ENCODE measurements around the gene CHCHD3. TPM values are rescaled to one million over a fixed set of nuclear protein-coding genes. Genes with fewer than 3 reads are reported as not detected.

CHCHD3 gene
- total and polyA plus RNA-seq, 4 donors, result 25.5 to 37.8 (median 31.8) TPM

DNA sequence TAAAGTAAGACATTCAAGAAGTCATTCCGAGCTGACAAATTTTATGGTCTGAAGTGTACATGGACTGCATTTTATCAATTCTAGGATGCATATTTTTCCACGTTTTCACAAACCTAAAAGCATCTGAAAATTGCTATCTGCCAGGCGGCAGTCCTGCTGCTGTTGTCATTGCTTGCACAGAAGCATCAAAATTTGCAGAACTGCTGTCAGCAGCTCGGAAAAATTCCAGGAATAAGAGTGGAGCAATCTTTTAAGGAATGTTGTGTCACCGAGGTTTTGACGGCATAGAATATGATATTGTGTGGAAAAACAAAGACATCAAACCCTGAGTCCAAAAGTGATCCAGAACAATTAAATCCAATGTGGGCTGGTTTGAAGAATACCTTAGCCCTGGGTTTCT is 61.4 kb downstream of the CHCHD3 start (continued):
- TF ChIP-seq, protein P1, sequence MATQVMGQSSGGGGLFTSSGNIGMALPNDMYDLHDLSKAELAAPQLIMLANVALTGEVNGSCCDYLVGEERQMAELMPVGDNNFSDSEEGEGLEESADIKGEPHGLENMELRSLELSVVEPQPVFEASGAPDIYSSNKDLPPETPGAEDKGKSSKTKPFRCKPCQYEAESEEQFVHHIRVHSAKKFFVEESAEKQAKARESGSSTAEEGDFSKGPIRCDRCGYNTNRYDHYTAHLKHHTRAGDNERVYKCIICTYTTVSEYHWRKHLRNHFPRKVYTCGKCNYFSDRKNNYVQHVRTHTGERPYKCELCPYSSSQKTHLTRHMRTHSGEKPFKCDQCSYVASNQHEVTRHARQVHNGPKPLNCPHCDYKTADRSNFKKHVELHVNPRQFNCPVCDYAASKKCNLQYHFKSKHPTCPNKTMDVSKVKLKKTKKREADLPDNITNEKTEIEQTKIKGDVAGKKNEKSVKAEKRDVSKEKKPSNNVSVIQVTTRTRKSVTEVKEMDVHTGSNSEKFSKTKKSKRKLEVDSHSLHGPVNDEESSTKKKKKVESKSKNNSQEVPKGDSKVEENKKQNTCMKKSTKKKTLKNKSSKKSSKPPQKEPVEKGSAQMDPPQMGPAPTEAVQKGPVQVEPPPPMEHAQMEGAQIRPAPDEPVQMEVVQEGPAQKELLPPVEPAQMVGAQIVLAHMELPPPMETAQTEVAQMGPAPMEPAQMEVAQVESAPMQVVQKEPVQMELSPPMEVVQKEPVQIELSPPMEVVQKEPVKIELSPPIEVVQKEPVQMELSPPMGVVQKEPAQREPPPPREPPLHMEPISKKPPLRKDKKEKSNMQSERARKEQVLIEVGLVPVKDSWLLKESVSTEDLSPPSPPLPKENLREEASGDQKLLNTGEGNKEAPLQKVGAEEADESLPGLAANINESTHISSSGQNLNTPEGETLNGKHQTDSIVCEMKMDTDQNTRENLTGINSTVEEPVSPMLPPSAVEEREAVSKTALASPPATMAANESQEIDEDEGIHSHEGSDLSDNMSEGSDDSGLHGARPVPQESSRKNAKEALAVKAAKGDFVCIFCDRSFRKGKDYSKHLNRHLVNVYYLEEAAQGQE (IDR thresholded peaks at IDR 0.05), result no peak
- no peak for TF ChIP-seq RAD21 (IDR thresholded peaks at IDR 0.05)

DNA sequence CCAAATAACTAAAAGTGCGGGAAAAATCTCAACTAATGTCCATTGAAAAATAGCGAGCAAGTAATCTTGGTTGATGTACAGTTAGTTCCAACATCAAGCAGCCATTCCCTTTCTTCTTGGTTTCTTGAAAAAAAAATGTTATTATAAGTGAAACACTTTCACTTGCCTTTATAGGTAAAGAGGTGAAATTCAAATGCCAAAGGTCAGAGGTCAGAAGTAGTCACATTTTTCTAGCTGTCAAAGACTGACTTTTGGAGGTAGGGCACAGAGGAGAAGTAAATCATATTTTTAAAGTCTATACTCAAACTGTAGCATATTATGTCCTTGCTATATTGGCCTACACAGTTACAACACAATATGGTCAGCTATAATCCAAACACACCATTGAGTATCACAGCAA is 62.3 kb downstream of the CHCHD3 start:
- peaks cover 0 to 6% (median under 1%) of the 10 kb centered on the region in 4 donors for H3K36me3 ChIP-seq (ENCODE audit: control insufficient read depth in 4 of 4, insufficient read depth in 3 of 4, low read depth in 1 of 4, low read length in 3 of 4)
- H3K9me3 ChIP-seq (ENCODE audit: control insufficient read depth in 4 of 4, low read length in 3 of 4), result no peaks in the 10 kb centered on the region
- TF ChIP-seq, protein P2, sequence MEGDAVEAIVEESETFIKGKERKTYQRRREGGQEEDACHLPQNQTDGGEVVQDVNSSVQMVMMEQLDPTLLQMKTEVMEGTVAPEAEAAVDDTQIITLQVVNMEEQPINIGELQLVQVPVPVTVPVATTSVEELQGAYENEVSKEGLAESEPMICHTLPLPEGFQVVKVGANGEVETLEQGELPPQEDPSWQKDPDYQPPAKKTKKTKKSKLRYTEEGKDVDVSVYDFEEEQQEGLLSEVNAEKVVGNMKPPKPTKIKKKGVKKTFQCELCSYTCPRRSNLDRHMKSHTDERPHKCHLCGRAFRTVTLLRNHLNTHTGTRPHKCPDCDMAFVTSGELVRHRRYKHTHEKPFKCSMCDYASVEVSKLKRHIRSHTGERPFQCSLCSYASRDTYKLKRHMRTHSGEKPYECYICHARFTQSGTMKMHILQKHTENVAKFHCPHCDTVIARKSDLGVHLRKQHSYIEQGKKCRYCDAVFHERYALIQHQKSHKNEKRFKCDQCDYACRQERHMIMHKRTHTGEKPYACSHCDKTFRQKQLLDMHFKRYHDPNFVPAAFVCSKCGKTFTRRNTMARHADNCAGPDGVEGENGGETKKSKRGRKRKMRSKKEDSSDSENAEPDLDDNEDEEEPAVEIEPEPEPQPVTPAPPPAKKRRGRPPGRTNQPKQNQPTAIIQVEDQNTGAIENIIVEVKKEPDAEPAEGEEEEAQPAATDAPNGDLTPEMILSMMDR (IDR thresholded peaks at IDR 0.05; ENCODE audit: low read depth, low read length, missing input control), result no peak
- TF ChIP-seq NR2F2 (IDR thresholded peaks at IDR 0.05), result peak; percentile 23
- TF ChIP-seq, protein P3, sequence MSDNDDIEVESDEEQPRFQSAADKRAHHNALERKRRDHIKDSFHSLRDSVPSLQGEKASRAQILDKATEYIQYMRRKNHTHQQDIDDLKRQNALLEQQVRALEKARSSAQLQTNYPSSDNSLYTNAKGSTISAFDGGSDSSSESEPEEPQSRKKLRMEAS (IDR thresholded peaks at IDR 0.05), result no peak
- no peak for TF ChIP-seq TAF1 (conservative IDR thresholded peaks at IDR 0.05)
- 99% methylated on average over 2 of the region's 2 CpGs for WGBS
- H3K9ac ChIP-seq (ENCODE audit: low read depth in 1 of 2, low read length in 2 of 2), result no peak overlapping the region
- no peak overlapping the region for H3K27ac ChIP-seq (ENCODE audit: low read depth in 1 of 2, low read length in 2 of 2)
- H3K4me3 ChIP-seq (ENCODE audit: low read depth in 1 of 3, low read length in 3 of 3), result no peak overlapping the region
- DNase-seq (ENCODE audit: low spot score), result no peak
- no peaks in the 10 kb centered on the region for H3K27me3 ChIP-seq (ENCODE audit: control insufficient read depth in 4 of 4, insufficient read depth in 4 of 4, low read length in 3 of 4)
- peaks cover 0 to 2% (median 0%) of the 10 kb centered on the region in 4 donors for H3K4me1 ChIP-seq (ENCODE audit: control insufficient read depth in 4 of 4, insufficient read depth in 4 of 4, low read length in 3 of 4)

DNA sequence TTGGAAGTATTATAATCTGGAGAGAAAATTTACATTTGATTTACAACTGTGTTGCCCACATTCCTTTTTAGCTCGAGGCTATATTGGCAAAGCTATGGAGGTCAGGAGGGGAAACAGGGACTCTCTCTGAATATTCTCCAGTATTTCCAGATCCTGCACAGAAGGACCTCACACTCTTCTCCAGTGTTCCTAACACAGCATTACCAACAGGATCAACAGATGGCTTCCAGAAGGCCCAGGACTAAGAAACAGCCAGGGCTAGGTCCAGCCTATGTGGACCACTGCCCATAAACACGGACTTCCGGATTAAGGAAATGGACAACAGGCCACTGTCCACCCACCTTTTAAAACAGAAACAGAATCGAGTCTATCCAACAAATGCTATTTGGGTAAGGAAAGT is 65.3 kb downstream of the CHCHD3 start:
- 93% methylated on average over 4 of the region's 4 CpGs for WGBS
- DNase-seq (ENCODE audit: low spot score), result no peak
- Histone ChIP-seq H3K9ac (ENCODE audit: low read depth in 1 of 2, low read length in 2 of 2) (no peak overlapping the region), H3K9me3 (ENCODE audit: control insufficient read depth in 4 of 4, low read length in 3 of 4) (no peaks in the 10 kb centered on the region), H3K4me3 (ENCODE audit: low read depth in 1 of 3, low read length in 3 of 3) (no peak overlapping the region), H3K4me1 (ENCODE audit: control insufficient read depth in 4 of 4, insufficient read depth in 4 of 4, low read length in 3 of 4) (peaks cover 0 to 2% (median under 1%) of the 10 kb centered on the region in 4 donors), H3K27me3 (ENCODE audit: control insufficient read depth in 4 of 4, insufficient read depth in 4 of 4, low read length in 3 of 4) (no peaks in the 10 kb centered on the region), H3K36me3 (ENCODE audit: control insufficient read depth in 4 of 4, insufficient read depth in 3 of 4, low read depth in 1 of 4, low read length in 3 of 4) (peaks cover 0 to 2% (median 0%) of the 10 kb centered on the region in 4 donors), H3K27ac (ENCODE audit: low read depth in 1 of 2, low read length in 2 of 2) (no peak overlapping the region)
- TF ChIP-seq, protein P1 (IDR thresholded peaks at IDR 0.05), result no peak
- TF ChIP-seq GABPA (IDR thresholded peaks at IDR 0.05 in 1 of 2, conservative IDR thresholded peaks at IDR 0.05 in 1 of 2) (no peak), FOXA1 (IDR thresholded peaks at IDR 0.05) (no peak), NR2F2 (IDR thresholded peaks at IDR 0.05) (no peak), FOXA2 (IDR thresholded peaks at IDR 0.05) (no peak), JUND (IDR thresholded peaks at IDR 0.05) (no peak), RXRA (IDR thresholded peaks at IDR 0.05) (no peak), EGR1 (IDR thresholded peaks at IDR 0.05; ENCODE audit: low read depth in 2 of 2) (no peak), HNF4G (IDR thresholded peaks at IDR 0.05) (no peak), RAD21 (IDR thresholded peaks at IDR 0.05) (no peak), HNF4A (conservative IDR thresholded peaks at IDR 0.05) (no peak), SP1 (IDR thresholded peaks at IDR 0.05) (no peak), YY1 (IDR thresholded peaks at IDR 0.05) (no peak)
- TF ChIP-seq, protein P4, sequence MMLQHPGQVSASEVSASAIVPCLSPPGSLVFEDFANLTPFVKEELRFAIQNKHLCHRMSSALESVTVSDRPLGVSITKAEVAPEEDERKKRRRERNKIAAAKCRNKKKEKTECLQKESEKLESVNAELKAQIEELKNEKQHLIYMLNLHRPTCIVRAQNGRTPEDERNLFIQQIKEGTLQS (IDR thresholded peaks at IDR 0.05), result no peak
- TF ChIP-seq, protein P5, sequence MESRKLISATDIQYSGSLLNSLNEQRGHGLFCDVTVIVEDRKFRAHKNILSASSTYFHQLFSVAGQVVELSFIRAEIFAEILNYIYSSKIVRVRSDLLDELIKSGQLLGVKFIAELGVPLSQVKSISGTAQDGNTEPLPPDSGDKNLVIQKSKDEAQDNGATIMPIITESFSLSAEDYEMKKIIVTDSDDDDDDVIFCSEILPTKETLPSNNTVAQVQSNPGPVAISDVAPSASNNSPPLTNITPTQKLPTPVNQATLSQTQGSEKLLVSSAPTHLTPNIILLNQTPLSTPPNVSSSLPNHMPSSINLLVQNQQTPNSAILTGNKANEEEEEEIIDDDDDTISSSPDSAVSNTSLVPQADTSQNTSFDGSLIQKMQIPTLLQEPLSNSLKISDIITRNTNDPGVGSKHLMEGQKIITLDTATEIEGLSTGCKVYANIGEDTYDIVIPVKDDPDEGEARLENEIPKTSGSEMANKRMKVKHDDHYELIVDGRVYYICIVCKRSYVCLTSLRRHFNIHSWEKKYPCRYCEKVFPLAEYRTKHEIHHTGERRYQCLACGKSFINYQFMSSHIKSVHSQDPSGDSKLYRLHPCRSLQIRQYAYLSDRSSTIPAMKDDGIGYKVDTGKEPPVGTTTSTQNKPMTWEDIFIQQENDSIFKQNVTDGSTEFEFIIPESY (IDR thresholded peaks at IDR 0.05), result no peak

Data from liver (tissue), 9 donors.